Raji (cell line): ENCODE data around the gene CLIC3.

Source experiments
- POLR2A ChIP-seq: IDR thresholded peaks from 2 replicates; pipeline ENCODE4 v1.6.1; 2011; ENCODE audit warnings: low read depth, low read length, control low read depth; ENCODE audit not compliant: insufficient read depth

CLIC3 gene

DNA sequence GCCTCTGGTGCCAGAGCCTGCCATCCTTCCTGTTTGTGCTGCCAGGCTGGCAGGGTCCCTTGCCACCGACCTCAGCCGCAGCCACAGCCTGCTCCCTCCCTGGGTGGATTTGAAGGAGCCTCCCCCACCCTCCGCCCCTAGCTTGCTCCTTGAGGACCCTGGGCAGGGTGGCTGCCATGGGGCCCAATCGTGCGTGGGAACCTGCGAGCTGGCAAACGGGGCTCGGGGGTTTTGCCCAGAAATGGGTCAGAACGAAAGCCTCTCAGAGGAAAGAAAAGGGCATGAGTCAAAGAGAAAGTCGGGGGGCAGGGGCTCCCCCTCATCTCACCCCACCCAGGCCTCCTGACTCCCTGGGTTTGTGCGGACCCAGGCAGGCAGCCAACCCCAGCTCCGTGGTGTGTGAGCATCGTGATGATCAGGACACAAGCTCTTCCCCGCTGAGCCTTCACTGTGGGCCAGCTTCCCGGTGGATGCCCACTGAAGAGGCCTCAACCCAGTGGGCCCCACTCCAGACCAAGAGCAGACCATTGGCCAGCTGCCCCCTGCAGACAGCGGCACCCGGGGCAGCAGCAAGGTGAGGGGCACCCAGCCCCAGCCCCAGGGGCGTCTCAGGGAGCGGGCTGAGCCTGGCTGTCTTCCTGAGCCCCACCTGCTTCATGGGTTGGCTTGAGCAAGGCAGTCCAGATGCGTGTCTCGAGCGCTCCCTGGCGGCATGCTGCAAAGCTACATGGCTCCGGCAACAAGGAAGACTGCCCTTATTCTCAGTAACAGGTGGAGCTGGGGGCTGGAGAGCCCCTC lies 38.5 kb upstream of the CLIC3 start:
- TF ChIP-seq POLR2A = peak; percentile 39; the same call in 1 of the 2 replicates

DNA sequence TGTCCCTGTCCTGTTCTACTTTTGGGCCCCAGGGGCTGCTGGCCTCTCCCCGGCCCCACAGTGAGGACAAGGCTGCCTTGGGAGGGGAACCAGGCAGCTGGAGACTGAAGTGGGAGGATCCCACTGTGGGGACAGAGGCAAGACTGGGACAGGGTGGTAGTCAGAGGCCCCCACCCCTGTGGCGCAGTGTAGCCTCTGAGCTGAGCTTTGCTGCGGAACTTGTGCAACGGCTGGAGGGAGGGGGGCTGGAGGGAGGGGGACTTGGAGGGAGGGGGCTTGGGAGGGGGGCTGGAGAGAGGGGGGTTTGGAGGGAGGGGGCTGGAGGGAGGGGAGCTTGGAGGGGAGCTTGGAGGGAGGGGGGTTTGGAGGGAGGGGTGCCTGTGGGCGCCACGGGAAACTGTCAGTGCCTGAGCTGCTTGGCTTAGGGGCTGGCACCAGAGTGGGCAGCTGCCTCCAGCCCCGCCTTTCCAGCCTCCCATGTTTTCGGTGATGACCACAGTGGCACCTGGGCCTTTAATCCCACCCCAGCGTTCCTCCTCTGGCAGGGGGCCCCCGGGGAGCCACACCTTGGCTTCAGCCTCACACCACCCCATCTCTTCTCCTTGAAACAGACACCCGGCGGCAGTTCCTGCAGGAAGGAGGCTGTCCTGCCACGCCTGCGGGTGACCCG lies 37.8 kb upstream of the CLIC3 start:
- no peak for TF ChIP-seq POLR2A

GRCh38 chr9:137032858-137033257 lies 36.5 kb upstream of the CLIC3 start:
- no peak for TF ChIP-seq POLR2A

GRCh38 chr9:137031904-137032640 lies 35.7 kb upstream of the CLIC3 start, which contains the start of gene FUT7:
TSS of gene FUT7 (minus strand) at chr9:137032088. CDS start at chr9:137031991, 97 bp downstream.
- TF ChIP-seq POLR2A = peak; percentile 38; the same call in 1 of the 2 replicates

GRCh38 chr9:137030538-137031527 lies 34.5 kb upstream of the CLIC3 start:
- TF ChIP-seq POLR2A = no peak

- TF ChIP-seq POLR2A = no peak
Measured at GRCh38 chr9:137030006-137030405, 33.6 kb upstream of the CLIC3 start.

DNA sequence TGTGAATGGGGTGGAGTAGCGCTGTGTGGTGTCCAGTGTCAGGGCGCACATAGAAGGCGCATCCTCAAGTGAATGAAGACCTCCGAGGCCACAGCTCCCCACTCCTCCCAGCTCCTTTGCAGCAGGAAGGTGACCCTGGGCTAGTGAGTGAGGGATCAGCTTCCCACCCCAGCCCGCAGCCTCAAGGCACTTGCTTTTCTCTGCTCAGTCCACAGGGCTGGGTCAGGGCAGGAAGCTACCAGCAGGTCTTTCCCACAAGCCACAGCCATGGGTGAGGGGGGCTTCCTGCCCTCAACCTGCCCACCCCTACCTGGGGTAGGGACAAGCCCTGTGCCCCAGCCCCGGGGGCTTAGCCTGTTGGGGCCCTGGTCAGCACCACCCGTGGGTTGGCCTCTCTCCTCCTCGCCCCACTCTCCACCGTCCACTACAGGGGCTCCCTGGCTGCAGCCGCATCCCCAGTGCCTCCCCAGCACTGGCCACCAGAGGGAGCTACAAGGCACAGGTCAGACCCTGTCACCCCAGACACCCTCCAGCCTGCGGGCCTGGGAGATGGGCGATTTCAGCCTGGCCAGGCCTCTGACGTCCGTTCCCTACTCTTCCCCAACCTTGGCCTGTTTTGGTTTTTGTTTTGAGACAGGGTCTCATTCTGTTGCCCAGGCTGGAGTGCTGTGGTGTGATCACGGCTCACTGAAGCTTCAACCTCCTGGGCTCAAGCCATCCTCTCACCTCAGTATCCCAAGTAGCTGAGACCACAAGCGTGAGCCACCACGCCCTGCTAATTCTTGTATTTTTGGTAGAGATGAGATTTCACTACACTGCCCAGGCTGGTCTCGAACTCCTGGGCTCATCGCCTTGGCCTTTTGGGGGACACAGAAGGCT lies 32.9 kb upstream of the CLIC3 start:
- no peak for TF ChIP-seq POLR2A

GRCh38 chr9:137028263-137029057 lies 32.1 kb upstream of the CLIC3 start:
- TF ChIP-seq POLR2A = no peak

DNA sequence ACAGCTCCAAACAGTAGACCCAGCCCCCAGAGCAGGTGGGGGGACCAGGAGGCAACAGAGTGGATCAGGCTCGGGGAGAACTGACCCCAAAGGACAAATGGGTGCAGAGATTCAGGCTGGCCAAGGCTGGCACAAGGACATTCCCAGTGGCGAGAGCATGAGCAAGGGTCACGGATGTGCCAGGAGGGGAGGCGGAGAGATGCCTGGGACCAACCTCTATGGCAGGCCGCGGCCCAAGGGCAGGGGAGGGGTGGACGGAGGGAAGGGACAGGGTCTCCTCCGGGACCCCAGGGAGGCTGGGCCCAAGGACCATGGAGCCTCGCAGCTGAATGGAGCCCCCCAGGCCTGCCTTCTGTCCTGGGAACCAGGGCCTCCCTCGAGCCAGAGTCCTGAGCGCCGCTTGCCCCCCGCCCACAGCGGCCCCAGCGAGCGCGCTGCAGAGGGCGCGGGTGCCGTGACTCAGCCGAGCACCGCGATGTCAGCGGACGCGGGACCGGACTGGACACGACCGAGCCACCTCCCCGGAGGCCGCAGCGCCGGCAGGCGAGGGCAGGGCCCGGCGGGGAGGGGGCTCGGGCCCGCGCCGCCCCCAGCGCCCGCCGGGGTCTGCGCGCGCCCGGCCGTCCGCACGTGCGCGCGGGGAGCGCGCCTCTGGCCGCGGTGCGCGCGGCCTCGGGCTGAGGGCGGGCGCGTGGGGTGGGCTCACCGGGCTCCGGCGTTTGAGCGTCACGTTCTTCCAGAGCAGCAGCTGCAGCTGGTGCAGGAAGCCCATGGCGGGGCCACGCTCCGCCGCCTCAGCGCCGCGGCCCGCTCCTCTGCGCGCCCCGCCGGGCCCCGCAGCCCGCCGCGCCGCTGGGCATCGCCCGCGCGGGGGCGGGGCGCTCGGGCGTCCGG lies 31.2 kb upstream of the CLIC3 start, which contains the start of gene ABCA2:
Gene ABCA2 (minus strand): TSS at position 869 of the 894 bp plus-strand sequence. CDS start 97 bp downstream, at position 772.
- no peak for TF ChIP-seq POLR2A

GRCh38 chr9:137026828-137027227 lies 30.5 kb upstream of the CLIC3 start:
- no peak for TF ChIP-seq POLR2A

DNA sequence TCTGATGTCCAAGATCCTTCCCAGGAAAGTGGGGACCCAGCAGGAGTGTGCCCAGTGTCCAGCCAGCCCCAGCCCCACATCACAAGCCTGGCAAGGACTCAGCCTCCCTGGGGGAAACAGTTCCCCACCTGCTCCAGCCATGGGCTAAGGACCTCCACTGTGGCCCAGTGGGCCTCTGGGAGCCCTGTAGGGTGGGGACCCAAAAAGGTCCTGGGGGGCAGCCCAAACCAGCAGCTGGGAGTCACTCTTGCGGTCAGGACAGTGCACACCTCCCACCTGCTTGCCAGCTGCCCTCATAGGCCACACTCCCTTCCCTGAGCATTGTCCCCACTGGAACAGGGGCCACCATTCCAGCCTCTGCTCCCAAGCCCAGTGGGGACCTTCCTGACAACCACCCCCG lies 30.0 kb upstream of the CLIC3 start:
- TF ChIP-seq POLR2A = no peak
